ENCODE measurements around the gene MOGAT2. TPM values are rescaled to one million over a fixed set of nuclear protein-coding genes. Genes with fewer than 3 reads are reported as not detected.

The MOGAT2 gene
- total and polyA plus RNA-seq, 8 donors, result not detected

GRCh38 chr11:75719340-75720239 lies 2.0 kb downstream of the MOGAT2 start:
- no peaks in the 10 kb centered on the region for H3K36me3 ChIP-seq
- DNase-seq (no peak), ATAC-seq (no peak)
- TF ChIP-seq CTCF (IDR thresholded peaks at IDR 0.05), result no peak
- no peak overlapping the region for H3K27ac ChIP-seq
- intact Hi-C loops (cut with DNase I), result no loop called here
- no peak overlapping the region for H3K4me3 ChIP-seq
- H3K27me3 ChIP-seq, result no peaks in the 10 kb centered on the region
- no peaks in the 10 kb centered on the region for H3K9me3 ChIP-seq
- no peaks in the 10 kb centered on the region for H3K4me1 ChIP-seq

DNA sequence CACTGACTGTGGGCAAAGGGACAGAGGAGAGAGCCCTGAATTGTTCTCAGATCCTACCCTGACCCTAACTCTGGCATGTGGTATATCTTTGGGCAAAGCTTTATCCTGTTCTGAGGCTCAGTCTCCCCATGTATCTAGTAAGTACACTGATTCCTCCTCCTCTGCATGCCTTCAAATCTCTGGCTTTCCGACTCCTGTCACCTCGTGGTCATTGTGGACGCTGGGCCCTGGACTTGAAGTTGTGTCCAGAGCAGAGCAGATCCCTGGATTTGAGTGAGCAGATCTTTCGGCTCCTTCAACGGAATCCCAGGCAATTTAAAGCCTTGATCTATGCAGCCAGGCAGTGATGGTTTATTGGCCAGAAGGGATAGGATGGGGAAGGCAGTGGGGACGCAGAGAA lies 3.0 kb downstream of the MOGAT2 start:
- TF ChIP-seq CTCF (IDR thresholded peaks at IDR 0.05), result no peak
- Histone ChIP-seq H3K4me1 (no peaks in the 10 kb centered on the region), H3K27ac (no peak overlapping the region), H3K4me3 (no peak overlapping the region), H3K36me3 (no peaks in the 10 kb centered on the region), H3K9me3 (no peaks in the 10 kb centered on the region), H3K27me3 (no peaks in the 10 kb centered on the region)
- ATAC-seq, result no peak
- no peak for DNase-seq
- intact Hi-C loops (cut with DNase I), result no loop called here

- H3K36me3 ChIP-seq, result no peaks in the 10 kb centered on the region
- no peak for TF ChIP-seq CTCF (IDR thresholded peaks at IDR 0.05)
- no peaks in the 10 kb centered on the region for H3K9me3 ChIP-seq
- no peak for ATAC-seq
- intact Hi-C loops (cut with DNase I), result no loop called here
- H3K27me3 ChIP-seq, result no peaks in the 10 kb centered on the region
- no peak for DNase-seq
- H3K4me1 ChIP-seq, result no peaks in the 10 kb centered on the region
- no peak overlapping the region for H3K4me3 ChIP-seq
- no peak overlapping the region for H3K27ac ChIP-seq
Observed at GRCh38 chr11:75721852-75722668, 4.4 kb downstream of the MOGAT2 start.

DNA sequence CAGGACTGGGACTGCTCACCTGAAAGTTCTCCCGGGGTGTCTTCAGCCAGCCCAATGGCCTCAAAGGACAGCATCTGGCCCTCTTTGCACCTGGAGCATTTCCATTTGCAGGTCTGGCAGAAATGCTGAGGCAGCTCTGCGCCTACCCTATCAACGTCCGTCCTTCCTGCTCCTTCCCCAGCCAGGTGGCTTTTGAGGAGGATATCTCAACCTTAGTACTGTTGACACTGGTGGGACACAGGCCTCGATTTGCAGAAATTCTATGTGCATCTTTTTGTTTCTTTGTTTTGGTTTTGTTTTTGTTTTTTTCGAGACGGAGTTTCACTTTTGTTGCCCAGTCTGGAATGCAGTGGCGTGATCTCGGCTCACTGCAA lies 5.0 kb downstream of the MOGAT2 start:
- no peaks in the 10 kb centered on the region for H3K27me3 ChIP-seq
- TF ChIP-seq CTCF (IDR thresholded peaks at IDR 0.05), result no peak
- H3K27ac ChIP-seq, result no peak overlapping the region
- ATAC-seq, result no peak
- no peak for DNase-seq
- H3K4me1 ChIP-seq, result no peaks in the 10 kb centered on the region
- no peaks in the 10 kb centered on the region for H3K36me3 ChIP-seq
- H3K9me3 ChIP-seq, result no peaks in the 10 kb centered on the region
- intact Hi-C loops (cut with DNase I), result no loop called here
- H3K4me3 ChIP-seq, result no peak overlapping the region
